Muscle of back (tissue), 11 donors: ENCODE data around the gene ADSS1. TPM values are rescaled to one million over a fixed set of nuclear protein-coding genes. Genes with fewer than 3 reads are reported as not detected.
A peak's percentile ranks its signal among the peaks of the same experiment; 100 is the strongest.
"Not testable (repeated sequence)": the region's sequence is repeated elsewhere in the genome, so short reads cannot be mapped to it uniquely, and the experiment has no call there.

Source experiments
- DNase-seq, 3 donors: peaks; one replicate each; pipeline versions ENCODE4 v3.0.0 to v3.0.0-alpha.2; 2013
- polyA plus RNA-seq, 10 donors: library from polyadenylated mRNA; unstranded; fragments of 120-200 nt; gene quantifications; one replicate each; pipeline ENCODE4 v1.2.1, GENCODE V29; 2013; ENCODE audit not compliant: insufficient read length in 10 of 10

The ADSS1 gene
- polyA plus RNA-seq, 10 donors = 29.1 to 87.2 (median 57.4) TPM

- no peak for DNase-seq
These were observed 10.0 kb upstream of the ADSS1 start for GRCh38 chr14:104714066-104714465.

- DNase-seq = no peak
These were observed 9.3 kb upstream of the ADSS1 start for GRCh38 chr14:104714681-104715080.

- no peak for DNase-seq
These were observed 8.6 kb upstream of the ADSS1 start for GRCh38 chr14:104715416-104715815.

- no peak for DNase-seq
These were observed 8.2 kb upstream of the ADSS1 start for GRCh38 chr14:104715871-104716270.

GRCh38 chr14:104717137-104717536 is 6.9 kb upstream of the ADSS1 start:
- DNase-seq = no peak

- no peak for DNase-seq
These were observed 6.4 kb upstream of the ADSS1 start for GRCh38 chr14:104717646-104718045.

GRCh38 chr14:104718147-104718546 is 5.9 kb upstream of the ADSS1 start:
- DNase-seq = no peak

- no peak for DNase-seq
These were observed 5.2 kb upstream of the ADSS1 start for GRCh38 chr14:104718871-104719270.

- no peak for DNase-seq
These were observed 4.7 kb upstream of the ADSS1 start for GRCh38 chr14:104719343-104719742.

- peak in 1 of 3 donors; percentile 67 for DNase-seq
These were observed 2.3 kb upstream of the ADSS1 start for GRCh38 chr14:104721505-104722431.

GRCh38 chr14:104722938-104723650 is 935 bp upstream of the ADSS1 start:
- DNase-seq = no peak

- DNase-seq = peak in 2 of 3 donors; percentile 37 to 51
These were observed 465 bp downstream of the ADSS1 start for GRCh38 chr14:104724407-104724980.

- peak; percentile 50 to 90 (median 68) for DNase-seq
These were observed 1.1 kb downstream of the ADSS1 start for GRCh38 chr14:104724981-104725771.

- no peak for DNase-seq
These were observed 1.9 kb downstream of the ADSS1 start for GRCh38 chr14:104725772-104726548.

- DNase-seq = no peak
These were observed 2.8 kb downstream of the ADSS1 start for GRCh38 chr14:104726600-104727451.

GRCh38 chr14:104728631-104729030 is 4.6 kb downstream of the ADSS1 start:
- DNase-seq = no peak

GRCh38 chr14:104729176-104729834 is 5.3 kb downstream of the ADSS1 start:
- not testable (repeated sequence) for DNase-seq

GRCh38 chr14:104729835-104730181 is 5.8 kb downstream of the ADSS1 start:
- no peak for DNase-seq

- DNase-seq = no peak
These were observed 6.5 kb downstream of the ADSS1 start for GRCh38 chr14:104730487-104730886.
